ENCODE measurements around the gene USP47. TPM values are rescaled to one million over a fixed set of nuclear protein-coding genes. Genes with fewer than 3 reads are reported as not detected.

USP47 gene
- total and polyA plus RNA-seq, 2 of the 13 experiments (the other 11 are each of a cell fraction or from before 2014, with no cell fraction given), result 12.2 to 52.7 TPM

GRCh38 chr11:12005476-12005875, 163.7 kb downstream of the USP47 start:
- ATAC-seq (no peak), DNase-seq (ENCODE audit: low spot score) (no peak), FAIRE-seq (no peak)
- TF ChIP-seq MEIS1 (CRISPR knock-in tag; IDR thresholded peaks at IDR 0.05; ENCODE audit: borderline replicate concordance) (no peak), KLF13 (CRISPR knock-in tag; IDR thresholded peaks at IDR 0.05) (no peak), PCBP2 (optimal IDR thresholded peaks at IDR 0.05; ENCODE audit: low read depth, low read length, poor library complexity, severe bottlenecking) (no peak), RFX5 (IDR thresholded peaks at IDR 0.05; ENCODE audit: low read depth, low read length) (no peak), ARID3A (IDR thresholded peaks at IDR 0.05; ENCODE audit: low read depth, low read length) (no peak), MATR3 (CRISPR knock-in tag; IDR thresholded peaks at IDR 0.05) (no peak), NFKBIZ (CRISPR knock-in tag; IDR thresholded peaks at IDR 0.05) (no peak), SP5 (CRISPR knock-in tag; IDR thresholded peaks at IDR 0.05; ENCODE audit: borderline replicate concordance, low read depth) (no peak), PHB2 (IDR thresholded peaks at IDR 0.05; ENCODE audit: partially characterized antibody) (no peak), WIZ (CRISPR knock-in tag; IDR thresholded peaks at IDR 0.05) (no peak), AKAP8 (CRISPR knock-in tag; IDR thresholded peaks at IDR 0.05) (no peak), ZBTB14 (CRISPR knock-in tag; IDR thresholded peaks at IDR 0.05) (no peak), ZBTB42 (CRISPR knock-in tag; IDR thresholded peaks at IDR 0.05) (no peak), HOXA3 (CRISPR knock-in tag; IDR thresholded peaks at IDR 0.05) (no peak), ZNF761 (CRISPR knock-in tag; conservative IDR thresholded peaks at IDR 0.05) (no peak), ZNF143 (CRISPR knock-in tag; IDR thresholded peaks at IDR 0.05) (no peak)
- TF ChIP-seq, protein P1, sequence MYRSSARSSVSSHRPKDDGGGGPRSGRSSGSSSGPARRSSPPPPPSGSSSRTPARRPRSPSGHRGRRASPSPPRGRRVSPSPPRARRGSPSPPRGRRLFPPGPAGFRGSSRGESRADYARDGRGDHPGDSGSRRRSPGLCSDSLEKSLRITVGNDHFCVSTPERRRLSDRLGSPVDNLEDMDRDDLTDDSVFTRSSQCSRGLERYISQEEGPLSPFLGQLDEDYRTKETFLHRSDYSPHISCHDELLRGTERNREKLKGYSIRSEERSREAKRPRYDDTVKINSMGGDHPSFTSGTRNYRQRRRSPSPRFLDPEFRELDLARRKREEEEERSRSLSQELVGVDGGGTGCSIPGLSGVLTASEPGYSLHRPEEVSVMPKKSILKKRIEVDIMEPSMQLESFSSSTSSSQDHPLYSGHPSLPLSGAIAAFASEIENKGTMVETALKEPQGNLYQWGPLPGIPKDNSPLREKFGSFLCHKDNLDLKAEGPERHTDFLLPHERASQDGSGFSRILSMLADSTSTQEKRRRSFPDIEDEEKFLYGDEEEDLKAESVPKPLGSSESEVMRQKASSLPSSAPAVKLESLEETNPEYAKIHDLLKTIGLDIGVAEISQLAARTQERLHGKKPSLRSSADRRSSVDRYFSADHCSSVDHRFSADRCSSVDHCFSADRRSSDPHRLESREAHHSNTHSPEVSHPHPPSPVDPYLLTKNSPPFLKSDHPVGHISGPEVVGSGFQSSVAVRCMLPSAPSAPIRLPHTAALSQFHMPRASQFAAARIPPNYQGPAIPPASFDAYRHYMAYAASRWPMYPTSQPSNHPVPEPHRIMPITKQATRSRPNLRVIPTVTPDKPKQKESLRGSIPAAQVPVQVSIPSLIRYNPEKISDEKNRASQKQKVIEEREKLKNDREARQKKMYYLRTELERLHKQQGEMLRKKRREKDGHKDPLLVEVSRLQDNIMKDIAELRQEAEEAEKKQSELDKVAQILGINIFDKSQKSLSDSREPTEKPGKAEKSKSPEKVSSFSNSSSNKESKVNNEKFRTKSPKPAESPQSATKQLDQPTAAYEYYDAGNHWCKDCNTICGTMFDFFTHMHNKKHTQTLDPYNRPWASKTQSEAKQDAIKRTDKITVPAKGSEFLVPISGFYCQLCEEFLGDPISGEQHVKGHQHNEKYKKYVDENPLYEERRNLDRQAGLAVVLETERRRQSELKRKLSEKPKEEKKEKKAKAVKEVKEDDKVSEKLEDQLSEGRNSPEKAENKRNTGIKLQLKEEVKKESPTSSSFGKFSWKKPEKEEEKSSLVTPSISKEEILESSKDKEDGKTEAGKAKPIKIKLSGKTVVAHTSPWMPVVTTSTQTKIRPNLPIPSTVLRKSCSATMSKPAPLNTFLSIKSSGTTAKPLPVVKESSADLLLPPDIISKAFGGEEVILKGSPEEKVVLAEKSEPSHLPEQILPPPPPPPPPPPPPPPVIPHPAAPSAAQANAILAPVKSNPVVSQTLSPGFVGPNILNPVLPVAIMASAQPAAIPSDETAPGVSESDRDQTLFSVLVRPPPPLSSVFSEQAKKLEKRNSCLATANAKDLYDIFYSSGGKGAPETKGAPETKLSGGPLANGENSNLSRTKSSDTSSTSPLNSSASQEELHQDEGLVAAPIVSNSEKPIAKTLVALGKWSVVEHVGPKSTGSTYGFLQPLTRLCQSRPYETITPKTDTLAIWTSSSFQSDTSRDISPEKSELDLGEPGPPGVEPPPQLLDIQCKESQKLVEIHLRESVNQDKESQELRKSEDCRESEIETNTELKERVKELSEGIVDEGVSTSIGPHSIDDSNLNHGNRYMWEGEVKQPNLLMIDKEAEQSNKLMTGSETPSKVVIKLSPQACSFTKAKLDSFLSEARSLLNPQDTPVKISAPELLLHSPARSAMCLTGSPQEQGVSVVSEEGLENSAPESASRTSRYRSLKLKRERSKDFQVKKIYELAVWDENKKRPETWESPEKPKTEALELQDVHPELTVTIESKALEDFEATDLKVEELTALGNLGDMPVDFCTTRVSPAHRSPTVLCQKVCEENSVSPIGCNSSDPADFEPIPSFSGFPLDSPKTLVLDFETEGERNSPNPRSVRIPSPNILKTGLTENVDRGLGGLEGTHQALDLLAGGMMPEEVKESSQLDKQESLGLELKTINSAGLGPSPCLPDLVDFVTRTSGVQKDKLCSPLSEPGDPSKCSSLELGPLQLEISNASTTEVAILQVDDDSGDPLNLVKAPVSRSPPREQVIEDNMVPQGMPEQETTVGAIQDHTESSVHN (CRISPR knock-in tag; IDR thresholded peaks at IDR 0.05), result no peak
- no peak overlapping the region for H3K9ac ChIP-seq (ENCODE audit: insufficient read depth, low read depth, low read length)
- WGBS (ENCODE audit: low lambda C conversion rate), result 80% methylated on average over 1 of the region's 1 CpG
- H3K36me3 ChIP-seq (replicated peaks in 1 of 2; ENCODE audit: control insufficient read depth in 1 of 2, insufficient read depth in 2 of 2, low read length in 2 of 2), result no peaks in the 10 kb centered on the region
- H3K27ac ChIP-seq (ENCODE audit: extremely low read length, insufficient read depth, low read length), result no peak overlapping the region
- H3K27me3 ChIP-seq (ENCODE audit: control insufficient read depth in 1 of 2, insufficient read depth in 2 of 2, low read length in 2 of 2), result peaks cover 6 to 43% of the 10 kb centered on the region in 2 experiments
- no peak overlapping the region for H3K4me3 ChIP-seq (replicated peaks in 1 of 3; ENCODE audit: insufficient read depth in 1 of 3, low read depth in 2 of 3, low read length in 3 of 3)
- intact Hi-C loops (cut with micrococcal nuclease; ENCODE audit: unreplicated experiment) (no loop called here), in situ Hi-C loops (cut with HindIII; ENCODE audit: extremely low pct_ligation_motif_present, low pct_unique_long_range_greater_than_20kb) (no loop called here)
- no peaks in the 10 kb centered on the region for H3K79me2 ChIP-seq (ENCODE audit: insufficient read depth, low read length)
- H2AFZ ChIP-seq (ENCODE audit: low read length), result no peak overlapping the region
- ChIA-PET CTCF (ENCODE audit: low intra/inter-chr PET ratio, low total read pairs) (no interaction called here), POLR2A (no interaction called here)
- H3K4me1 ChIP-seq (ENCODE audit: insufficient read depth, low read length), result no peaks in the 10 kb centered on the region
- no peak overlapping the region for H3K4me2 ChIP-seq (ENCODE audit: low read depth, low read length)
- H4K20me1 ChIP-seq (ENCODE audit: insufficient read depth, low read length), result no peaks in the 10 kb centered on the region
- H3K9me3 ChIP-seq (ENCODE audit: low read length), result no peaks in the 10 kb centered on the region
- BruUV-seq (replicated peaks), result no TSS peak
